ENCODE data around the gene CIP2A. TPM values are rescaled to one million over a fixed set of nuclear protein-coding genes. Genes with fewer than 3 reads are reported as not detected.
A peak's percentile ranks its signal among the peaks of the same experiment; 100 is the strongest.

CIP2A gene
- total RNA-seq, 1 experiment from 2014 or later = 91.2 TPM

DNA sequence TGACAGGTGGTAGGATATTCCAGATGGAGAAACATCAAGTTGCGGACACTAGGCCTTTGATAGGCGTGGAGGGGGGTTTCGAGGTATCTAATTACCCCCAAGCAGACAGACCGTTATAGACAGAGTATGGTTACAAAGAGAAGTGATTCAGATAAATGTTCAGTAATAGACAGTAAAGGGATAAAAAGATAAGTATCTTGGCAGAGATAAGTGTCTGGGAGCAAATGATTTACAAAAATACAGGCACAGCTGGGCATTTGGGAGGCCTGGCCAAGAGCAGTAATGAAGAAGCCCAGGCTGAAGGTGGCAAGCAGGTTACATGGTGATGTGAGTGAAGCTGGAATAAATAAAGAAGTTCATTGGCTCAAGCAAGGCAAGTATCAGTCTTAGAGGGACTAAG lies 78.2 kb downstream of the CIP2A start:
- no peak for DNase-seq (ENCODE audit: low read depth)

DNA sequence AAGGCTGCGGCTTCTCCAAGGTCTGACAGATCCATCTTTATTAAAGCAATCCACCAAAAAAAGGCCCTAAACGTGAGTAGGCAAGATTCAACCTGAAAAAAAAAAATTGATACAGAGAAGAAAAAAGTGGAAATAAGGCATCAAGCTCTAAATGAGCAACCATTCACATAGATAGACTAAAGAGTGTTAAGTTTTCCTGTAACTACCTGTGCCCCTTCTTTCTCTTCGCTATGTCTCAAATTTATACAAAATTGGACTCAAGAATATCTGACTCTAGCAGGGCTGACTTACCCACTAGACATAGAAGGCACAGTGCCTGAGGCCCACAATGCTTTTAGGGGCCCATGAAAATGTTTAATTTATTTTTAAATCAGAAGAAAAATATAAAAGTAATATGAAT lies 78.7 kb downstream of the CIP2A start, which contains the start of gene MYH15:
Gene MYH15, minus strand, starts transcription at position 101 of the 400 bp plus-strand sequence. Its CDS starts 66 bp downstream, at position 35.
- DNase-seq (ENCODE audit: low read depth) = no peak

DNA sequence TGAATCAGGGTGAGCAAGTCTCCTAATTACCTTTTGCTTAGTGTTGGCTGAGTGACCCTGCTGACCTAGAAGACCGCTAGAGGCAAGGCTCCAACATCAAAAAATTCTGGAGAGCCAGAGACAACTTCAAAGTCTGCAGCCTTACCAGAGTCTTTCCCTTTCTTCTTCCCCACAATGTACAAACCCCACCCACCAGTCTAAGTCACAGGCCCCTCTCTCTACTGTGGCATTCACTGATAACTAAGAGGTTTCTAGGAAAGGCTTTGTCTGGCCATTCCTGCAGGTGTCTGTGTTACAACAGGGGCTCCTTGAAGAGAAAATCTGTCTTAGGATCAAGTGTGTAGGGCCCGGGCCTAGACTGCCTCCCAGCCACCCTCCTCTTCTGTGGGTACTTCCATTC lies 79.4 kb downstream of the CIP2A start:
- no peak for DNase-seq (ENCODE audit: low read depth)

DNA sequence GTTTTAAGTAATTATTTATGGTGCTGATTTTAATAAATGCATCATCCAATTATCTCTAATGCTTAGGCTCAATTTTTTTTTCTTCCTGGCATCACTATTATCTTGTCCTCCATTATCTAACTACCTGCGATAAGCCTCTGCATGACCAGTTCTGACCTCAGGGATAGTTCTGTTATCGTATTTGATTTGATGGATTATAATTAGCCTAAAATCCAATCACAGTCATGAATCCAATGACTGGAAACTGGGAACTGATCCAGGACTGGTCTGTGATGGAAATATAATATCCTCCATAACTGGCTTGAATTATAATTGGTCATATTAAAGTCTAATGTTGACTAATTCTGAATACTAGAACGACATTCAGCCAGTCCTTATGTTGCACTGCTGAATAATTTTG lies 80.0 kb downstream of the CIP2A start:
- no peak for DNase-seq (ENCODE audit: low read depth)

DNA sequence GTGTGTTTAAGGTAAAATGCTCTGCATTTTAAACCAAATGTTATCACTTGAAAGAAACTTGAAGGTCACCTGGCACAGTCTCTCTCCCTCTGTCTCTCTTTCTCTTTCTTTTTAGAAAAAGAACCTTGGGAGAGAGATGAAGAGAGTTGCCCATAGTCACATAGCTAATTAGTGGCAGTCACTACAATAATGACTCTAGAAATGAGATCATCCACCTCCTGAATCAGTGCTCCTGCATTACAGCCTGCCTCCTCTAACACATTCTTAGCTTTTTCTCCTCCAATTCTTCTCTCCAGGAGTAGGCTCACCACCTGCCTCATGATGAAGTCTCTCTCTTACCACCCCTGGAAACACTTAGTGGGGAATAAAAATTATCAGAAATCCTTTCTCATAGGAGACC lies 81.3 kb downstream of the CIP2A start:
- no peak for DNase-seq (ENCODE audit: low read depth)

DNA sequence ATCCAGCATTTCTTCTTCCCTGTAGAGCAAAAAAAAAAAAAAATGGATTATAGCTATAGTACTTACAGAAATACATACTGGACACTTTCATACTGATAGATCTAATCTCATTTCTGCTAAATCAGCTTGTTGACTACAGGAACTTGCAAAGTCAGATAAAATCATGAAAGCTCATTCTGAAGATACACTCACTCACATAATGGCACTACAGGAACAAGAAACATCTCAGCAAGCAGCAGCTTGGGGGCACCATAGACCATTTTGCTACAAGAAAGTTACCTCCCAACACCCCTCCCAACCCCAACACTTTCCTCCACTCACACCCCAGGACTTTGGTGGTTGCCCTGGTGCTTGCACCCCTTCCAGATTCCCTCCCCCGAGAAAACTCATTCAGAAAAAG lies 83.4 kb downstream of the CIP2A start:
- no peak for DNase-seq (ENCODE audit: low read depth)

DNA sequence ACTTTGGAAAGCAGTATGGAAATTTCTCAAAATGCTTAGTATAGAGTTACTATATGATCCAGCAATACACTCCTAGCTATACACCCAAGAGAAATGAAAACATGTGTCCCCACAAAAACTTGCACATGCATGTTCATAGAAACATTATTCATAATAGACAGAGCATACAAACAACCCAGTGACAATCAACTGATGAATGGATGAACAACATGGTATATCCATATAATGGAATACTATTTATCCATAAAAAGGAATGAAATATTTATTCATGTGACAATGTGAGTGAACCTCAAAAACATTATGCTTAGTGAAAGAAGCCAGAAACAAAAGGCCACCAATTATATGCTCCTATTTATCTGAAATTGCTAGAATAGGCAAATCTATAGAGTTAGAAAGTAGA lies 85.5 kb downstream of the CIP2A start:
- DNase-seq (ENCODE audit: low read depth) = no peak

DNA sequence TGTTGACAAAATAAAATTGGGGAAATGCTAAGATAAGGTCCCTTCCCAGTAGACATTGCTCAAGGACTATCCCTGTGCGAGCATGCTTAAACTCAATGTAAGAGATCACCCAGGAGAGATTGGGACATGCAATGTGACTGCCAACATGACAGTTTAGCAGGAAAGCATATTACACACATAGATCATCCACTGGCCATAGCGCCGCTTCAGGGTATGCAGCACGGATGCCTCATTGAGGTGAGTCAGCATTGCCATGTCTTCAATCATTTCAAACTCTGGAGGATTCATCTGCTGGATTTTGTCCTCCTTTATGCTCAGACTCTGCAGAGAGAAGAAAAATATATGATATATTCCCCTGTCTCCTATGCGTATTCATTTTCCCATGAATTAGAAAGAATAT lies 87.7 kb downstream of the CIP2A start:
- DNase-seq (ENCODE audit: low read depth) = peak; percentile 34

DNA sequence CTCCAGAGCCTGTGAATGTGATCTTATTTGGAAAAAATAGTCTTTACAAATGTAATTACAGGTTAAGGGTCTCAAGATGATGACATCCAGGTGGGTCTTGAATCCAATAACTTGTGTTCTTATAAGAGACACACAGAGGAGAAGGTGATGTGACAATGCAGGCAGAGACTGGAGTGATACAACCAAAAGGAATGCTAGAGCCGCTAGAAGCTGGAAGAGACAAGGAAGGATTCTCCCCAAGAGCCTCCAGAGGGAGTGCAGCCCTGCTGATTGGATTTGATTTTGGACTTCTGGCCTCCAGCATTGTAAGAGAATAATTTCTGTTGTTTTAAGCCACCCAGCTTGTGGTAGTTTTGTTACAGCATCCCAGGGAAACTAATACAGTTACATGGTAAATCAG lies 88.5 kb downstream of the CIP2A start:
- DNase-seq (ENCODE audit: low read depth) = peak; percentile 35

Small RNAs within 50 kb of the gene (small RNA-seq; reads per million reads assigned to genes)
- not detected for gene RF00156

Other genes starting within 250 kb of the CIP2A start
- gene MYH15, start 78.8 kb downstream of the CIP2A start, total RNA-seq (2014; rRNA removed; shearing (Covaris generic)) = 7.3 and 8.2 TPM in 2 replicates
- gene DZIP3, start 284 bp upstream of the CIP2A start, total RNA-seq (2014; rRNA removed; shearing (Covaris generic)) = 15.8 and 17.6 TPM in 2 replicates
- gene RETNLB, start 168.0 kb upstream of the CIP2A start, total RNA-seq (2014; rRNA removed; shearing (Covaris generic)) = not detected in 2 replicates
- gene TRAT1, start 233.3 kb upstream of the CIP2A start, total RNA-seq (2014; rRNA removed; shearing (Covaris generic)) = not detected in 2 replicates